Psoas muscle (tissue), 8 donors: ENCODE results near the gene FDXR. TPM values are rescaled to one million over a fixed set of nuclear protein-coding genes. Genes with fewer than 3 reads are reported as not detected.

Experiments
- ATAC-seq, 4 donors: fragments of 200-7000 bp; cut with Tn5 transposase; one replicate each; pipeline ENCODE4 v1.9.1; 2020; ENCODE audit warnings: moderate library complexity in 3 of 4, mild to moderate bottlenecking in 2 of 4
- DNase-seq, 2 donors: peaks; one replicate each; pipeline ENCODE4 v3.0.0-alpha.2; 2020
- H3K27ac ChIP-seq: fragments of 200-600 bp; one replicate; pipeline ENCODE4 v1.8.0; 2022
- H3K27me3 ChIP-seq, 3 donors: fragments of 200-600 bp in 1 of 3; one replicate each; pipeline versions ENCODE4 v1.6.1 to v1.8.0; 2013 to 2022; ENCODE audit warnings: low read length in 2 of 3, mild to moderate bottlenecking in 2 of 3, moderate library complexity in 1 of 3; ENCODE audit not compliant: insufficient read depth in 3 of 3
- H3K36me3 ChIP-seq, 2 donors: fragments of 200-600 bp in 1 of 2; one replicate each; pipeline versions ENCODE4 v1.6.1 to v1.8.0; 2013 to 2022; ENCODE audit warnings: low read depth in 1 of 2, mild to moderate bottlenecking in 1 of 2, moderate library complexity in 1 of 2; ENCODE audit not compliant: insufficient read depth in 1 of 2
- H3K4me1 ChIP-seq: fragments of 200-600 bp; one replicate; pipeline ENCODE4 v1.8.0; 2022
- H3K4me3 ChIP-seq: fragments of 200-600 bp; one replicate; pipeline ENCODE4 v1.8.0; 2022; ENCODE audit warnings: mild to moderate bottlenecking
- H3K9me3 ChIP-seq: fragments of 200-600 bp; one replicate; pipeline ENCODE4 v1.8.0; 2022
- WGBS, 3 donors: extraction: QIAGEN DNeasy Blood & Tissue Kit; methylation state at CpG; one replicate each; pipeline versions ENCODE4 v1.1.6 to v1.1.7; 2013; 5-methylcytosine and 5-hydroxymethylcytosine counted together
- intact Hi-C, 2 donors: fragments of 100-400 bp; cut with DNase I; formaldehyde crosslinking; loops; one replicate each; pipeline versions ENCODE4 v1.11.0 to v1.14.2; 2022
- polyA plus RNA-seq, 3 donors: library from polyadenylated mRNA; stranded (reverse); fragments of 200-250 nt; gene quantifications; one replicate each; pipeline ENCODE4 v1.2.3, GENCODE V29; 2013
- total RNA-seq, 4 donors: library from RNA; stranded (reverse); fragmentation: NEBNext Ultra II Directional in 2 of 4; extraction: Animal tissue kit (Norgen Biotek cat#: 25700) in 2 of 4; gene quantifications; one replicate each; pipeline versions ENCODE4 v1.2.1 to v1.2.4, GENCODE V29; 2021 to 2023
- TF ChIP-seq, protein P1 (sequence below): fragments of 200-600 bp; IDR thresholded peaks from one replicate; pipeline ENCODE4 v1.8.0; 2022; ENCODE audit warnings: antibody characterized with exemption
- donor health status: healthy with polysubstance abuse.
- donor health status: DM: no; HTN: no; CAD: no; lungs with moderate emphysema.
- donor health status: Bipolar disorder and iron deficiency.
- donor health status: healthy.
- donor health status: DM: yes; HTN: yes; CAD: no.
- donor health status: DM: no; HTN: no; CAD: no.
- donor health status: DM: no; HTN: no; CAD: no.
- donor health status: DM: yes; HTN: yes; CAD: no.

Gene FDXR
- total and polyA plus RNA-seq, 7 donors = 3.0 to 7.9 (median 3.7) TPM

GRCh38 chr17:74842599-74843351 lies 30.0 kb downstream of the FDXR start:
- no peaks in the 10 kb centered on the region for H3K36me3 ChIP-seq
- H3K27ac ChIP-seq = no peak overlapping the region
- WGBS, 3 donors = 2 to 7% (median 3%) methylated on average over 14 to 88 of the region's 88 CpGs
- TF ChIP-seq, protein P1, sequence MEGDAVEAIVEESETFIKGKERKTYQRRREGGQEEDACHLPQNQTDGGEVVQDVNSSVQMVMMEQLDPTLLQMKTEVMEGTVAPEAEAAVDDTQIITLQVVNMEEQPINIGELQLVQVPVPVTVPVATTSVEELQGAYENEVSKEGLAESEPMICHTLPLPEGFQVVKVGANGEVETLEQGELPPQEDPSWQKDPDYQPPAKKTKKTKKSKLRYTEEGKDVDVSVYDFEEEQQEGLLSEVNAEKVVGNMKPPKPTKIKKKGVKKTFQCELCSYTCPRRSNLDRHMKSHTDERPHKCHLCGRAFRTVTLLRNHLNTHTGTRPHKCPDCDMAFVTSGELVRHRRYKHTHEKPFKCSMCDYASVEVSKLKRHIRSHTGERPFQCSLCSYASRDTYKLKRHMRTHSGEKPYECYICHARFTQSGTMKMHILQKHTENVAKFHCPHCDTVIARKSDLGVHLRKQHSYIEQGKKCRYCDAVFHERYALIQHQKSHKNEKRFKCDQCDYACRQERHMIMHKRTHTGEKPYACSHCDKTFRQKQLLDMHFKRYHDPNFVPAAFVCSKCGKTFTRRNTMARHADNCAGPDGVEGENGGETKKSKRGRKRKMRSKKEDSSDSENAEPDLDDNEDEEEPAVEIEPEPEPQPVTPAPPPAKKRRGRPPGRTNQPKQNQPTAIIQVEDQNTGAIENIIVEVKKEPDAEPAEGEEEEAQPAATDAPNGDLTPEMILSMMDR = peak; percentile 56
- intact Hi-C loops = no loop called here
- no peaks in the 10 kb centered on the region for H3K9me3 ChIP-seq
- peaks cover 0 to 46% (median 5%) of the 10 kb centered on the region in 3 donors for H3K27me3 ChIP-seq
- ATAC-seq (peak; percentile 61 to 80 (median 68)), DNase-seq (peak; percentile 77 to 78)
- H3K4me3 ChIP-seq = peak overlapping the region; percentile 52
- H3K4me1 ChIP-seq = no peaks in the 10 kb centered on the region

- intact Hi-C loops = no loop called here
- Histone ChIP-seq H3K36me3 (peaks cover 0 to under 1% of the 10 kb centered on the region in 2 donors), H3K27me3 (peaks cover 0 to 46% (median 5%) of the 10 kb centered on the region in 3 donors), H3K4me1 (no peaks in the 10 kb centered on the region), H3K9me3 (no peaks in the 10 kb centered on the region), H3K4me3 (peak overlapping the region; percentile 52), H3K27ac (no peak overlapping the region)
- ATAC-seq (peak in 1 of 4 donors; percentile 4), DNase-seq (no peak)
- TF ChIP-seq, protein P1 = no peak
- WGBS, 3 donors = 15 to 24% (median 24%) methylated on average over 8 of the region's 8 CpGs
Measured at GRCh38 chr17:74842146-74842598, 30.6 kb downstream of the FDXR start.

DNA sequence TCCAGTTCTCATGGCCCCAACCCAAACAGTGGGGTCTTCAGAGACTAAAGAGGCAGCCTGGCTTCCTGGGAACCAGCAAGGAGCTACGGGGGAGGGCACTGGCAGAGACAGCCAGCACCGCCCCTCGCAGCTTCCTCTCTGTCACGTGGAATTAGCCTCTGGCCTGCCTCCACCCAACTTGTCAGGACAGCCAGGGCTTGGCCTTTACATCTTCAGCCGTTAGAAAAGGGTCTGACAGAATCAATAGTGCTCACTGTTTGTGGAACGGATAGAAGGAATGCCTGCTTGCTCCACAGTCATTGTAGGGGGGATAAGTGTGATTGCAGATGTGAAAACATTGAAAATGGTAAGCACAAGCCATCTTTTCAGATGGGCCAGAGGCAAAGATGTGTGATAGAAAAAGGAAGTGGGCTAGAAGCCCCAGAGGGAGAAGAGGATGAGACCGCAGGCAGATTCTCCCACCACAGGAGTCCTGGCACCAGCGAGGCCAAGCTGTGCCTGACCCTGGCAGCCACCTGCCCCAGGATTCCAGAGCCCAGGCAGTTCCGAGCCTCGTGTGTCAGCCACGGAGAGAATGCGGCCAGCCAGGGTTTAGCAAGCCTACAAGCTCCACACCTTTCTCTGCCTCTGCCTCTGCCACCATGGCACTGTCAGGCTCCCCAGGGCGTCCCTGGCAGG lies 31.7 kb downstream of the FDXR start:
- Histone ChIP-seq H3K27ac (no peak overlapping the region), H3K9me3 (no peaks in the 10 kb centered on the region), H3K27me3 (peaks cover 0 to 42% (median 5%) of the 10 kb centered on the region in 3 donors), H3K4me1 (no peaks in the 10 kb centered on the region), H3K36me3 (peaks cover 0 to 4% of the 10 kb centered on the region in 2 donors), H3K4me3 (no peak overlapping the region)
- intact Hi-C loops = no loop called here
- WGBS, 3 donors = 10 to 19% (median 14%) methylated on average over 13 of the region's 13 CpGs
- TF ChIP-seq, protein P1 = no peak
- ATAC-seq = peak in 3 of 4 donors; percentile 29 to 63 (median 38)
- DNase-seq = peak; percentile 73 to 74

- ATAC-seq (no peak), DNase-seq (no peak)
- Histone ChIP-seq H3K27ac (no peak overlapping the region), H3K27me3 (peaks cover 0 to 35% (median 5%) of the 10 kb centered on the region in 3 donors), H3K4me1 (no peaks in the 10 kb centered on the region), H3K4me3 (no peak overlapping the region), H3K9me3 (no peaks in the 10 kb centered on the region), H3K36me3 (peaks cover 0 to 4% of the 10 kb centered on the region in 2 donors)
- TF ChIP-seq, protein P1 = no peak
- intact Hi-C loops = no loop called here
- WGBS, 3 donors = 45 to 60% (median 46%) methylated on average over 6 of the region's 7 CpGs
Measured at GRCh38 chr17:74839990-74840852, 32.6 kb downstream of the FDXR start.
